ENCODE data around the gene MIPOL1.
"Not testable (repeated sequence)": the region's sequence is repeated elsewhere in the genome, so short reads cannot be mapped to it uniquely, and the experiment has no call there.

Gene MIPOL1

GRCh38 chr14:37278636-37279538, 81.2 kb downstream of the MIPOL1 start:
- DNase-seq = no peak

GRCh38 chr14:37279818-37280217, 82.1 kb downstream of the MIPOL1 start:
- DNase-seq = no peak

- DNase-seq = no peak
Measured at GRCh38 chr14:37284760-37285159, 87.0 kb downstream of the MIPOL1 start.

GRCh38 chr14:37285220-37285619, 87.5 kb downstream of the MIPOL1 start:
- no peak for DNase-seq

- DNase-seq = no peak
Measured at GRCh38 chr14:37289688-37290087, 92.0 kb downstream of the MIPOL1 start.

GRCh38 chr14:37295262-37295661, 97.5 kb downstream of the MIPOL1 start:
- DNase-seq = not testable (repeated sequence)

- DNase-seq = no peak
Measured at GRCh38 chr14:37311252-37311651, 113.5 kb downstream of the MIPOL1 start.

- DNase-seq = no peak
Measured at GRCh38 chr14:37318938-37319337, 121.2 kb downstream of the MIPOL1 start.

GRCh38 chr14:37320106-37320505, 122.4 kb downstream of the MIPOL1 start:
- DNase-seq = no peak

GRCh38 chr14:37325332-37325731, 127.6 kb downstream of the MIPOL1 start:
- DNase-seq = no peak

GRCh38 chr14:37326434-37326833, 128.7 kb downstream of the MIPOL1 start:
- no peak for DNase-seq

GRCh38 chr14:37327933-37328332, 130.2 kb downstream of the MIPOL1 start:
- not testable (repeated sequence) for DNase-seq

- no peak for DNase-seq
Measured at GRCh38 chr14:37328673-37329072, 130.9 kb downstream of the MIPOL1 start.

GRCh38 chr14:37329189-37330001, 131.7 kb downstream of the MIPOL1 start:
- DNase-seq = no peak

GRCh38 chr14:37330910-37331309, 133.2 kb downstream of the MIPOL1 start:
- no peak for DNase-seq

- DNase-seq = no peak
Measured at GRCh38 chr14:37340353-37340752, 142.6 kb downstream of the MIPOL1 start.

GRCh38 chr14:37343307-37344094, 145.8 kb downstream of the MIPOL1 start:
- DNase-seq = no peak

GRCh38 chr14:37363661-37364060, 165.9 kb downstream of the MIPOL1 start:
- DNase-seq = no peak

GRCh38 chr14:37369425-37369824, 171.7 kb downstream of the MIPOL1 start:
- no peak for DNase-seq

- no peak for DNase-seq
Measured at GRCh38 chr14:37375566-37375965, 177.8 kb downstream of the MIPOL1 start.

GRCh38 chr14:37376944-37377609, 179.3 kb downstream of the MIPOL1 start:
- no peak for DNase-seq
